Measurements from ENCODE around the gene AMOTL1.

The AMOTL1 gene

GRCh38 chr11:94814272-94814976 lies 46.3 kb downstream of the AMOTL1 start:
- no peak overlapping the region for H4K5ac ChIP-seq (ENCODE audit: low read length)
- H3K27ac ChIP-seq (ENCODE audit: low read depth, low read length), result no peak overlapping the region
- H3K4me2 ChIP-seq (ENCODE audit: low read length), result no peak overlapping the region
- no peaks in the 10 kb centered on the region for H3K27me3 ChIP-seq (ENCODE audit: insufficient read depth, low read length, poor library complexity)
- H3K36me3 ChIP-seq (ENCODE audit: control insufficient read depth, insufficient read depth, low read length), result peaks cover 16% of the 10 kb centered on the region
- no peak for DNase-seq
- no peak overlapping the region for H3K4ac ChIP-seq (ENCODE audit: low read depth, low read length)
- H2BK5ac ChIP-seq (ENCODE audit: low read length), result no peak overlapping the region
- H3K79me2 ChIP-seq (ENCODE audit: control insufficient read depth, insufficient read depth, low read length), result peaks cover 11% of the 10 kb centered on the region
- no peak overlapping the region for H3K56ac ChIP-seq (ENCODE audit: low read length)
- H2BK120ac ChIP-seq (ENCODE audit: low read depth, low read length), result no peak overlapping the region
- peaks cover 18% of the 10 kb centered on the region for H3K79me1 ChIP-seq (ENCODE audit: low read length)
- H3K9ac ChIP-seq (ENCODE audit: low read length), result no peak overlapping the region
- no peak overlapping the region for H2AK5ac ChIP-seq (ENCODE audit: low read length)
- no peak overlapping the region for H3K18ac ChIP-seq (ENCODE audit: low read length)
- H3K4me3 ChIP-seq (ENCODE audit: low read length), result peak overlapping the region; percentile 1
- peaks cover 8% of the 10 kb centered on the region for H3K4me1 ChIP-seq (ENCODE audit: control insufficient read depth, low read depth, low read length)
- no CpG with 5 or more reads among the region's 7 CpGs for WGBS (ENCODE audit: extremely low coverage, insufficient coverage, low lambda C conversion rate)
- no peak overlapping the region for H2BK15ac ChIP-seq (replicated peaks; ENCODE audit: low read depth)
- H3K23ac ChIP-seq (ENCODE audit: low read length), result no peak overlapping the region
- H4K8ac ChIP-seq (ENCODE audit: low read depth, low read length), result no peak overlapping the region

GRCh38 chr11:94815705-94816344 lies 47.7 kb downstream of the AMOTL1 start:
- no peak overlapping the region for H4K5ac ChIP-seq (ENCODE audit: low read length)
- no CpG with 5 or more reads among the region's 4 CpGs for WGBS (ENCODE audit: extremely low coverage, insufficient coverage, low lambda C conversion rate)
- H3K27me3 ChIP-seq (ENCODE audit: insufficient read depth, low read length, poor library complexity), result no peaks in the 10 kb centered on the region
- no peak overlapping the region for H3K9ac ChIP-seq (ENCODE audit: low read length)
- peaks cover 25% of the 10 kb centered on the region for H3K79me1 ChIP-seq (ENCODE audit: low read length)
- H3K4me1 ChIP-seq (ENCODE audit: control insufficient read depth, low read depth, low read length), result peaks cover 8% of the 10 kb centered on the region
- H3K36me3 ChIP-seq (ENCODE audit: control insufficient read depth, insufficient read depth, low read length), result peaks cover 19% of the 10 kb centered on the region
- H3K4me2 ChIP-seq (ENCODE audit: low read length), result no peak overlapping the region
- H3K79me2 ChIP-seq (ENCODE audit: control insufficient read depth, insufficient read depth, low read length), result peaks cover 13% of the 10 kb centered on the region
- no peak overlapping the region for H3K18ac ChIP-seq (ENCODE audit: low read length)
- no peak overlapping the region for H3K4me3 ChIP-seq (ENCODE audit: low read length)
- no peak overlapping the region for H3K27ac ChIP-seq (ENCODE audit: low read depth, low read length)
- no peak overlapping the region for H2BK15ac ChIP-seq (replicated peaks; ENCODE audit: low read depth)
- H2BK120ac ChIP-seq (ENCODE audit: low read depth, low read length), result no peak overlapping the region
- H2AK5ac ChIP-seq (ENCODE audit: low read length), result no peak overlapping the region
- no peak overlapping the region for H3K4ac ChIP-seq (ENCODE audit: low read depth, low read length)
- no peak overlapping the region for H3K23ac ChIP-seq (ENCODE audit: low read length)
- H3K56ac ChIP-seq (ENCODE audit: low read length), result no peak overlapping the region
- H4K8ac ChIP-seq (ENCODE audit: low read depth, low read length), result no peak overlapping the region
- no peak overlapping the region for H2BK5ac ChIP-seq (ENCODE audit: low read length)
- DNase-seq, result peak; percentile 89

- no peak for DNase-seq
- no peak overlapping the region for H2AK5ac ChIP-seq (ENCODE audit: low read length)
- peaks cover 26% of the 10 kb centered on the region for H3K79me1 ChIP-seq (ENCODE audit: low read length)
- H2BK5ac ChIP-seq (ENCODE audit: low read length), result no peak overlapping the region
- no peak overlapping the region for H3K9ac ChIP-seq (ENCODE audit: low read length)
- H3K4me2 ChIP-seq (ENCODE audit: low read length), result no peak overlapping the region
- no peak overlapping the region for H3K4me3 ChIP-seq (ENCODE audit: low read length)
- H3K36me3 ChIP-seq (ENCODE audit: control insufficient read depth, insufficient read depth, low read length), result peaks cover 17% of the 10 kb centered on the region
- H2BK15ac ChIP-seq (replicated peaks; ENCODE audit: low read depth), result no peak overlapping the region
- no CpG with 5 or more reads among the region's 7 CpGs for WGBS (ENCODE audit: extremely low coverage, insufficient coverage, low lambda C conversion rate)
- no peaks in the 10 kb centered on the region for H3K27me3 ChIP-seq (ENCODE audit: insufficient read depth, low read length, poor library complexity)
- peaks cover 4% of the 10 kb centered on the region for H3K79me2 ChIP-seq (ENCODE audit: control insufficient read depth, insufficient read depth, low read length)
- no peak overlapping the region for H3K27ac ChIP-seq (ENCODE audit: low read depth, low read length)
- H2BK120ac ChIP-seq (ENCODE audit: low read depth, low read length), result no peak overlapping the region
- H3K56ac ChIP-seq (ENCODE audit: low read length), result no peak overlapping the region
- no peaks in the 10 kb centered on the region for H3K4me1 ChIP-seq (ENCODE audit: control insufficient read depth, low read depth, low read length)
- H4K8ac ChIP-seq (ENCODE audit: low read depth, low read length), result no peak overlapping the region
- H4K5ac ChIP-seq (ENCODE audit: low read length), result no peak overlapping the region
- H3K4ac ChIP-seq (ENCODE audit: low read depth, low read length), result no peak overlapping the region
- no peak overlapping the region for H3K18ac ChIP-seq (ENCODE audit: low read length)
- H3K23ac ChIP-seq (ENCODE audit: low read length), result no peak overlapping the region
Observed at GRCh38 chr11:94820480-94820879, 52.3 kb downstream of the AMOTL1 start.

- Histone ChIP-seq H3K27ac (ENCODE audit: low read depth, low read length) (no peak overlapping the region), H3K23ac (ENCODE audit: low read length) (no peak overlapping the region)
- no CpG with 5 or more reads among the region's 14 CpGs for WGBS (ENCODE audit: extremely low coverage, insufficient coverage, low lambda C conversion rate)
Observed at GRCh38 chr11:94821439-94821838, 53.3 kb downstream of the AMOTL1 start.

GRCh38 chr11:94822080-94822479 lies 53.9 kb downstream of the AMOTL1 start:
- H3K79me1 ChIP-seq (ENCODE audit: low read length), result peaks cover 26% of the 10 kb centered on the region
- H3K79me2 ChIP-seq (ENCODE audit: control insufficient read depth, insufficient read depth, low read length), result peaks cover 4% of the 10 kb centered on the region
- no peak overlapping the region for H4K8ac ChIP-seq (ENCODE audit: low read depth, low read length)
- no peak overlapping the region for H2BK5ac ChIP-seq (ENCODE audit: low read length)
- peaks cover 17% of the 10 kb centered on the region for H3K36me3 ChIP-seq (ENCODE audit: control insufficient read depth, insufficient read depth, low read length)
- H3K4me1 ChIP-seq (ENCODE audit: control insufficient read depth, low read depth, low read length), result no peaks in the 10 kb centered on the region
- no peak overlapping the region for H3K4ac ChIP-seq (ENCODE audit: low read depth, low read length)
- no peak overlapping the region for H3K9ac ChIP-seq (ENCODE audit: low read length)
- no peak overlapping the region for H2AK5ac ChIP-seq (ENCODE audit: low read length)
- no peak for DNase-seq
- no peak overlapping the region for H3K18ac ChIP-seq (ENCODE audit: low read length)
- no peaks in the 10 kb centered on the region for H3K27me3 ChIP-seq (ENCODE audit: insufficient read depth, low read length, poor library complexity)
- no peak overlapping the region for H3K4me3 ChIP-seq (ENCODE audit: low read length)
- H2BK120ac ChIP-seq (ENCODE audit: low read depth, low read length), result no peak overlapping the region
- WGBS (ENCODE audit: extremely low coverage, insufficient coverage, low lambda C conversion rate), result no CpG with 5 or more reads among the region's 7 CpGs
- H3K4me2 ChIP-seq (ENCODE audit: low read length), result no peak overlapping the region
- H4K5ac ChIP-seq (ENCODE audit: low read length), result no peak overlapping the region
- no peak overlapping the region for H3K27ac ChIP-seq (ENCODE audit: low read depth, low read length)
- no peak overlapping the region for H3K23ac ChIP-seq (ENCODE audit: low read length)
- no peak overlapping the region for H2BK15ac ChIP-seq (replicated peaks; ENCODE audit: low read depth)
- no peak overlapping the region for H3K56ac ChIP-seq (ENCODE audit: low read length)

More at GRCh38 chr11:94821439-94821838, 53.3 kb downstream of the AMOTL1 start:
- H4K5ac ChIP-seq (ENCODE audit: low read length), result no peak overlapping the region
- no peaks in the 10 kb centered on the region for H3K4me1 ChIP-seq (ENCODE audit: control insufficient read depth, low read depth, low read length)
- H4K8ac ChIP-seq (ENCODE audit: low read depth, low read length), result no peak overlapping the region
- H3K36me3 ChIP-seq (ENCODE audit: control insufficient read depth, insufficient read depth, low read length), result peaks cover 17% of the 10 kb centered on the region
- H3K9ac ChIP-seq (ENCODE audit: low read length), result no peak overlapping the region
- H2BK15ac ChIP-seq (replicated peaks; ENCODE audit: low read depth), result no peak overlapping the region
- peaks cover 26% of the 10 kb centered on the region for H3K79me1 ChIP-seq (ENCODE audit: low read length)
- H2BK120ac ChIP-seq (ENCODE audit: low read depth, low read length), result no peak overlapping the region
- peaks cover 4% of the 10 kb centered on the region for H3K79me2 ChIP-seq (ENCODE audit: control insufficient read depth, insufficient read depth, low read length)
- no peak overlapping the region for H2AK5ac ChIP-seq (ENCODE audit: low read length)
- no peak for DNase-seq
- H3K18ac ChIP-seq (ENCODE audit: low read length), result no peak overlapping the region
- no peak overlapping the region for H2BK5ac ChIP-seq (ENCODE audit: low read length)
- H3K4me3 ChIP-seq (ENCODE audit: low read length), result no peak overlapping the region
- H3K4me2 ChIP-seq (ENCODE audit: low read length), result no peak overlapping the region
- H3K4ac ChIP-seq (ENCODE audit: low read depth, low read length), result no peak overlapping the region
- H3K27me3 ChIP-seq (ENCODE audit: insufficient read depth, low read length, poor library complexity), result no peaks in the 10 kb centered on the region
- H3K56ac ChIP-seq (ENCODE audit: low read length), result no peak overlapping the region

Data from mesendoderm (in vitro differentiated cells).